BJ (cell line): Measurements from ENCODE around the gene DDX25. TPM values are rescaled to one million over a fixed set of nuclear protein-coding genes. Genes with fewer than 3 reads are reported as not detected.
"Not testable (repeated sequence)": the region's sequence is repeated elsewhere in the genome, so short reads cannot be mapped to it uniquely, and the experiment has no call there.

Source experiments
- CTCF ChIA-PET: fragments of 350-600 bp; formaldehyde crosslinking; extraction: SDS; loops from one replicate; lab custom pipeline; 2021; ENCODE audit warnings: antibody characterized with exemption, inconsistent platforms; lab: Yijun Ruan, JAX
- POLR2A ChIA-PET: fragments of 300-600 bp; sonication (Branson Sonifier 250); formaldehyde crosslinking; extraction: SDS; loops from one replicate; lab custom pipeline; 2021; ENCODE audit warnings: antibody characterized with exemption; lab: Charles Lee
- DNase-seq: peaks from one replicate; pipeline ENCODE4 v3.0.0-alpha.2; 2011; ENCODE audit warnings: low read depth
- H3K27me3 ChIP-seq: 2 replicates; pipeline ENCODE4 v1.6.0; 2011; ENCODE audit warnings: low read length; ENCODE audit not compliant: control insufficient read depth, insufficient read depth
- H3K36me3 ChIP-seq: 2 replicates; pipeline ENCODE4 v1.5.1; 2011; ENCODE audit warnings: low read length; ENCODE audit not compliant: control insufficient read depth, insufficient read depth
- H3K4me3 ChIP-seq: 2 replicates; pipeline ENCODE4 v1.5.1; 2011; ENCODE audit warnings: low read depth, mild to moderate bottlenecking, control low read depth, low read length
- polyA minus RNA-seq: library from RNA; depleted of rRNA, polyadenylated mRNA; stranded (reverse); fragments of >200 nt; gene quantifications from 2 replicates; pipeline ENCODE4 v1.2.3, GENCODE V29; 2011; rRNA and poly(A)+ RNA removed
- polyA plus RNA-seq: library from polyadenylated mRNA; depleted of rRNA; stranded (reverse); fragments of >200 nt; gene quantifications from 2 replicates; pipeline ENCODE4 v1.2.3, GENCODE V29; 2011; rRNA removed
- TF ChIP-seq, protein P1 (sequence below): IDR thresholded peaks from 2 replicates; pipeline ENCODE4 v1.5.1; 2011; ENCODE audit warnings: low read depth, mild to moderate bottlenecking, control low read depth, inconsistent platforms, low read length, moderate library complexity; ENCODE audit not compliant: insufficient read depth

The DDX25 gene
- polyA plus RNA-seq = 0.13 TPM in 1 of 2 replicates, not detected in the other
- polyA minus RNA-seq = not detected in 2 replicates

DNA sequence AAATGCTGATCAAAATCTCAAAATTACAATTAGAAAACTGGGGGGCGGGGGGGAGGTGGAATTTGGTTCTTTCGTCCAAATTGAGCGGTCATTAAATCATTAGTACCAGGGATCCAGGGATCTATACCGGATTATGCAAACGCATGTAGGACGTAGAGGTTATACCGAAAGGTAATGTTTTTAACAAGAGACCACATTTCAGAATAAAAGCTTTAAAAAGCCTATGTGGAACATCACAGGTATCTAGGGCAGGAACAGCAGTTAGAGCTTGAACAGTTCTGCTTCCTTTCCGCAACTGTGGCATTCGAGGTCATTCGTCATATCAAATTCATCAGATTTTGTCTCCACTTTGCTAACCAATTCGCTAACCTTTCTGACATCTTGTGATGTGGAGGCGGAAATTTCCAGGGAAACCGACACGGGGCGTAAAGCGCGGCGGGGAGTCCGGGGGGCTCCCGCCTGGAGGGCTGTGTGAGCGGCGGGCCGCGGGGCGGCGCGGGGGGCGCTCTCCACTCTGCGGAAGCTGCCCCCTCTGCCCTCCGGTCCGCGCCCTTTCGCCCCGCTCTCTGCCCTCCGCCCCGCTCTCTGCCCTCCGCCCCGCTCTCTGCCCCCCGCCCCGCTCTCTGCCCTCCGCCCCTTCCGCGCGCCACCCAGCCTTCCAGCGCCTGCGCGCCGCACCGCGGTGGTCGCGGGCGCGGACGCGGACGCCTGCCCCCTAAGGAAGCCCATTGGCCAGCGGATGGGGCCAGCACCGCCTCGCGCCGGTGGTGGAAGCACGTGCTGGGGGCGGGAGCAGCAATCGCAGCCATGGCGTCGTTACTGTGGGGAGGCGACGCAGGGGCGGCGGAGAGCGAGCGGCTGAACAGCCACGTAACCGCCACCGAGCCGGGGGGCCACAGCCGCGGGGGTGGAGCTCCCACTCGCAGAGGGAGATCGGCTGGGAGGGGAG is at the start of gene DDX25:
Gene DDX25 (plus strand): TSS at position 798 of the 949 bp plus-strand sequence. CDS start 10 bp downstream, at position 808.
- ChIA-PET POLR2A (no interaction called here), CTCF (interaction anchor here (0.9 kb wide), 1 partner anchor 9 kb away, joined by 3 read pairs; no protein-coding TSS in a partner anchor)
- Histone ChIP-seq H3K4me3 (no peak within 1 kb of the TSS), H3K27me3 (peaks cover 17% of the 10 kb centered on the region), H3K36me3 (0 out of 2 replicates have a peak, but pooled peaks cover 1% of the 10 kb centered on the region)
- no peak for DNase-seq
- TF ChIP-seq, protein P1, sequence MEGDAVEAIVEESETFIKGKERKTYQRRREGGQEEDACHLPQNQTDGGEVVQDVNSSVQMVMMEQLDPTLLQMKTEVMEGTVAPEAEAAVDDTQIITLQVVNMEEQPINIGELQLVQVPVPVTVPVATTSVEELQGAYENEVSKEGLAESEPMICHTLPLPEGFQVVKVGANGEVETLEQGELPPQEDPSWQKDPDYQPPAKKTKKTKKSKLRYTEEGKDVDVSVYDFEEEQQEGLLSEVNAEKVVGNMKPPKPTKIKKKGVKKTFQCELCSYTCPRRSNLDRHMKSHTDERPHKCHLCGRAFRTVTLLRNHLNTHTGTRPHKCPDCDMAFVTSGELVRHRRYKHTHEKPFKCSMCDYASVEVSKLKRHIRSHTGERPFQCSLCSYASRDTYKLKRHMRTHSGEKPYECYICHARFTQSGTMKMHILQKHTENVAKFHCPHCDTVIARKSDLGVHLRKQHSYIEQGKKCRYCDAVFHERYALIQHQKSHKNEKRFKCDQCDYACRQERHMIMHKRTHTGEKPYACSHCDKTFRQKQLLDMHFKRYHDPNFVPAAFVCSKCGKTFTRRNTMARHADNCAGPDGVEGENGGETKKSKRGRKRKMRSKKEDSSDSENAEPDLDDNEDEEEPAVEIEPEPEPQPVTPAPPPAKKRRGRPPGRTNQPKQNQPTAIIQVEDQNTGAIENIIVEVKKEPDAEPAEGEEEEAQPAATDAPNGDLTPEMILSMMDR = no peak

DNA sequence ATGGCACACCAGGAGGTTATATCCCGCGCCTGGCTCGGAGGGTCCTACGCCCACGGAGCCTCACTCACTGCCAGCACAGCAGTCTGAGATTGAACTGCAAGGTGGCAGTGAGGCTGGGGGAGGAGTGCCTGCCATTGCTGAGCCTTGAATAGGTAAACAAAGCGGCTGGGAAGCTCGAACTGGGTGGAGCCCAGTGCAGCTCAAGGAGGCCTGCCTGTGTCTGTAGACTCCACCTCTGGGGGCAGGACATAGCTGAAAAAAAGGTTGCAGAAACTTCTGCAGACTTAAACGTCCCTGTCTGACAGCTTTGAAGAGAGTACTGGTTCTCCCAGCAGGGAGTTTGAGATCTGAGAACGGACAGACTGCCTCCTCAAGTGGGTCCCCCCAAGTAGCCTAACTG is 46.6 kb upstream of the DDX25 start:
- POLR2A ChIA-PET, CTCF ChIA-PET, DNase-seq, H3K4me3 ChIP-seq, H3K27me3 ChIP-seq, H3K36me3 ChIP-seq: not testable (repeated sequence)

DNA sequence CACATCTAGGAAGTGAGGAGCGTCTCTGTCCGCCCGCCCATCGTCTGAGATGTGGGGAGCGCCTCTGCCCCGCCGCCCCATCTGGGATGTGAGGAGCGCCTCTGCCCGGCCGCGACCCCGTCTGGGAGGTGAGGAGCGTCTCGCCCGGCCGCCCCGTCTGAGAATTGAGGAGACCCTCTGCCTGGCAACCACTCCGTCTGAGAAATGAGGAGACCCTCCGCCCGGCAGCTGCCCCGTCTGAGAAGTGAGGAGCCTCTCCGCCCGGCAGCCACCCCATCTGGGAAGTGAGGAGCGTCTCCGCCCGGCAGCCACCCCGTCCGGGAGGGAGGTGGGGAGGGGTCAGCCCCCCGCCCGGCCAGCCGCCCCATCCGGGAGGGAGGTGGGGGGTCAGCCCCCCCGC is 41.5 kb upstream of the DDX25 start:
- POLR2A ChIA-PET, H3K36me3 ChIP-seq, DNase-seq, H3K27me3 ChIP-seq, CTCF ChIA-PET, H3K4me3 ChIP-seq: not testable (repeated sequence)

DNA sequence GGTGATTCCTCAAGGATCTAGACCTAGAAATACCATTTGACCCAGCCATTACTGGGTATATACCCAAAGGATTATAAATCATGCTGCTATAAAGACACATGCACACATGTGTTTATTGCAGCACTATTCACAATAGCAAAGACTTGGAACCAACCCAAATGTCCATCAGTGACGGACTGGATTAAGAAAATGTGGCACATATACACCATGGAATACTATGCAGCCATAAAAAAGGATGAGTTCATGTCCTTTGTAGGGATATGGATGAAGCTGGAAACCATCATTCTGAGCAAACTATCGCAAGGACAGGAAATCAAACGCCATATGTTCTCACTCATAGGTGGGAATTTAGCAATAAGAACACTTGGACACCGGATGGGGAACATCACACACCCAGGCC is 39.0 kb upstream of the DDX25 start:
- CTCF ChIA-PET, H3K27me3 ChIP-seq, POLR2A ChIA-PET: not testable (repeated sequence)

DNA sequence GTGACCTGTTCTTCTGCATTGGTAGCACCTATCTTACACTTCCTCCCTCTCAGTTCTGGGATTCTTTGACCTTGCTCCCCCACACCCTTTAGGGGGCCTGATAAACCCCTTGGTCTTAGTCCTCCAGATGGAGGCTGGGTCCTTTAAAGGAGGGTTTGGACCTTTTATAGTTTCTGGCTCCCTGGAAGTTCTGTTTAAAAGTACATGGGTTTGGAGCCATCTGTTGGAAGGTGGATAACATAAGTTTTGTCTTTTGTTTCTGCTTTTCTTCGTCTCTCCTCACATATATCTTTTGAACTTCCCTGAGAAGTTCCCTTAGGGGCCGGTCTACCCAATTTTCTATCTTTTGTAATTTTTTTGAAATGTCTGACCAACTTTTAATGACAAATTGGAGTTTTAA is 34.8 kb upstream of the DDX25 start:
- Histone ChIP-seq H3K36me3 (no peaks in the 10 kb centered on the region), H3K27me3 (no peaks in the 10 kb centered on the region), H3K4me3 (no peak overlapping the region)
- POLR2A ChIA-PET = no interaction called here
- CTCF ChIA-PET = no interaction called here
- no peak for DNase-seq
- TF ChIP-seq, protein P1 = no peak

More for the DNA sequence above, 39.0 kb upstream of the DDX25 start:
- not testable (repeated sequence) for H3K4me3 ChIP-seq, H3K36me3 ChIP-seq, DNase-seq

DNA sequence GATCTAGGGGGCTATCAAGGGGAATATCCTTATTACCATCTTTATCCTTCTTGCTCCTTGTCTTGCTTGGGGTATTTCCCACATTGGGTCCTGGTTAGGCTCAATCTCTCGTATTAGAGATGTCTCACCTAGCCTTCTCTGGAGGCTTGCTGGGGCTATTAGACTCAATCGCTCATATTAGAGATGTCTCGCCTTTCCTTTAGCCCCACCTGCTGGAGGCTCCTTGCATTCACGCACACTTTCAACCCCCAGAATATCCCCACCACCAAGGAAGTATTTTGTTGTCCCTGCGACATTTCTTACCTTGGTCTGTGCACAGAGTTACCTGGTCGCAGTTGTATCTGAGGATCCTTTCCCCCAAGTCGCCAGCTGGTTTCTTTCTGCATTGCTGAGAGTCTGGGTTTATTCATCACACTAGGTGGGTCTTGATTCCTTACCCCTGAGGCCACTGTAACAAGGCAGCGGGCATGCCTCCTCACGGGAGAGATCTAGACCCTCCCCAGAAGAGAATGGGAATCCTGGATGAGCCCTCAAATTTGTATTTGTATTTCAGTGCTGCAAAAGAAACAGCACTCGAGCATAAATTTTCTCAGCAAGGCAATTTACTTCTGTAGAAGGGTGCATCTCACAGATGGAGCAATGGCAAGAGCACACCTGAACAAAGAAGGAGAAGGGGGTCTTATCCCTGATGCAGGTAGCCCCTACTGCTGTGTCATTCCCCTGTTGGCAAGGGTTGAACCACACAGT is 32.7 kb upstream of the DDX25 start:
- no peak for DNase-seq
- ChIA-PET CTCF (interaction anchor here (2.0 kb wide), 1 partner anchor 148 kb away, joined by 6 read pairs; no protein-coding TSS in a partner anchor), POLR2A (no interaction called here)
- no peak overlapping the region for H3K4me3 ChIP-seq
- H3K36me3 ChIP-seq = no peaks in the 10 kb centered on the region
- TF ChIP-seq, protein P1 = peak; percentile 67
- H3K27me3 ChIP-seq = no peaks in the 10 kb centered on the region
